H1 (cell line): ENCODE data around the gene NOS3. TPM values are rescaled to one million over a fixed set of nuclear protein-coding genes. Genes with fewer than 3 reads are reported as not detected.
A peak's percentile ranks its signal among the peaks of the same experiment; 100 is the strongest.

Experiments
- CTCF ChIA-PET: fragments of 300-600 bp; sonication (Branson Sonifier 250); formaldehyde crosslinking; loops from one replicate; lab custom pipeline; 2021; ENCODE audit not compliant: partially characterized antibody; lab: Charles Lee
- POLR2A ChIA-PET: fragments of 300-600 bp; sonication (Branson Sonifier 250); formaldehyde crosslinking; loops from one replicate; lab custom pipeline; 2021; ENCODE audit warnings: inconsistent platforms; ENCODE audit not compliant: partially characterized antibody; lab: Charles Lee
- DNase-seq, 2 experiments: peaks; one replicate each; pipeline versions ENCODE4 v3.0.0 to v3.0.0-alpha.2; 2010 to 2022; ENCODE audit warnings: low spot score in 2 of 2, low read depth in 1 of 2, mixed read lengths in 1 of 2
- FAIRE-seq: peaks from 2 replicates; lab custom pipeline; 2011; peaks lifted over from hg19 to GRCh38; lab: Jason Lieb, UNC
- H2AFZ ChIP-seq: 2 replicates; pipeline ENCODE4 v1.8.1; 2012; ENCODE audit warnings: low read length, inconsistent platforms
- H2AK5ac ChIP-seq: 2 replicates; pipeline ENCODE4 v1.6.1; 2013; ENCODE audit warnings: low read depth, low read length
- H2BK120ac ChIP-seq: replicated peaks from 2 replicates; pipeline ENCODE3; 2013; ENCODE audit warnings: low read depth, low read length, inconsistent platforms
- H2BK12ac ChIP-seq: 2 replicates; pipeline ENCODE4 v1.6.1; 2013; ENCODE audit warnings: low read depth, low read length
- H2BK15ac ChIP-seq: 2 replicates; pipeline ENCODE4 v1.6.1; 2013; ENCODE audit warnings: low read length
- H2BK20ac ChIP-seq: 2 replicates; pipeline ENCODE4 v1.6.1; 2013; ENCODE audit warnings: low read length
- H2BK5ac ChIP-seq: 2 replicates; pipeline ENCODE4 v1.6.1; 2013; ENCODE audit warnings: low read depth, low read length
- H3K14ac ChIP-seq: 2 replicates; pipeline ENCODE4 v1.6.1; 2013; ENCODE audit warnings: inconsistent platforms; ENCODE audit not compliant: insufficient read length
- H3K18ac ChIP-seq: 2 replicates; pipeline ENCODE4 v1.6.1; 2013; ENCODE audit warnings: low read length; ENCODE audit errors: extremely low read depth
- H3K23ac ChIP-seq: 2 replicates; pipeline ENCODE4 v1.6.1; 2013; ENCODE audit warnings: inconsistent platforms; ENCODE audit not compliant: insufficient read length
- H3K23me2 ChIP-seq: 2 replicates; pipeline ENCODE4 v1.6.1; 2013; ENCODE audit warnings: low read depth, low read length
- H3K27ac ChIP-seq: 2 replicates; pipeline ENCODE4 v1.6.1; 2011; ENCODE audit warnings: low read depth, low read length, inconsistent platforms
- H3K27me3 ChIP-seq, 4 experiments: replicated peaks in 1 of 4; 1 replicate in 1 of 4; 2 replicates in 3 of 4; pipeline versions ENCODE4 v1.6.1 to v1.8.1; 2011 to 2013; ENCODE audit warnings: low read length in 3 of 4, mild to moderate bottlenecking in 3 of 4, inconsistent platforms in 2 of 4, mixed read lengths in 2 of 4, moderate library complexity in 1 of 4; ENCODE audit not compliant: control insufficient read depth in 3 of 4, insufficient read depth in 3 of 4; ENCODE audit errors: extremely low read depth in 1 of 4
- H3K36me3 ChIP-seq, 4 experiments: 2 replicates each; pipeline versions ENCODE4 v1.6.1 to v1.8.1; 2011 to 2013; ENCODE audit warnings: mild to moderate bottlenecking in 4 of 4, low read length in 3 of 4, moderate library complexity in 2 of 4, control low read depth in 1 of 4, inconsistent platforms in 1 of 4; ENCODE audit not compliant: insufficient read depth in 4 of 4, control insufficient read depth in 2 of 4
- H3K4ac ChIP-seq: replicated peaks from 2 replicates; pipeline ENCODE3; 2013; ENCODE audit warnings: low read length, low read depth, mixed read lengths, inconsistent platforms; ENCODE audit not compliant: insufficient read length
- H3K4me1 ChIP-seq, 4 experiments: replicated peaks in 1 of 4; 1 replicate in 1 of 4; 2 replicates in 3 of 4; pipeline versions ENCODE4 v1.6.1 to v1.8.1; 2011 to 2013; ENCODE audit warnings: low read length in 3 of 4, inconsistent platforms in 2 of 4, mixed read lengths in 1 of 4; ENCODE audit not compliant: insufficient read depth in 4 of 4, control insufficient read depth in 3 of 4
- H3K4me2 ChIP-seq, 2 experiments: 2 replicates each; pipeline versions ENCODE4 v1.6.1 to v1.8.1; 2011 to 2013; ENCODE audit warnings: low read depth in 2 of 2, low read length in 2 of 2, control low read depth in 1 of 2, inconsistent platforms in 1 of 2, mild to moderate bottlenecking in 1 of 2; ENCODE audit not compliant: insufficient read depth in 1 of 2
- H3K4me3 ChIP-seq, 4 experiments: fragments of 200-600, 300-600 bp in 1 of 4; sonication (generic), shearing (Covaris generic), sonication (Bioruptor Twin) in 1 of 4; 2 replicates each; pipeline versions ENCODE4 v1.5.1 to v1.8.1; 2011 to 2016; ENCODE audit warnings: low read length in 4 of 4, low read depth in 3 of 4, control low read depth in 2 of 4, inconsistent platforms in 2 of 4, mild to moderate bottlenecking in 2 of 4, mixed read lengths in 1 of 4, moderate library complexity in 1 of 4; ENCODE audit not compliant: insufficient read depth in 2 of 4; ENCODE audit errors: extremely low read depth in 1 of 4
- H3K56ac ChIP-seq: replicated peaks from 2 replicates; pipeline ENCODE3; 2013; ENCODE audit warnings: low read depth, mild to moderate bottlenecking, mixed read lengths, low read length, inconsistent platforms; ENCODE audit not compliant: insufficient read length
- H3K79me1 ChIP-seq: 2 replicates; pipeline ENCODE4 v1.6.1; 2013; ENCODE audit warnings: low read depth, low read length, control low read depth
- H3K79me2 ChIP-seq, 2 experiments: 2 replicates each; pipeline versions ENCODE4 v1.6.1 to v1.8.1; 2012 to 2013; ENCODE audit warnings: low read length in 2 of 2, mild to moderate bottlenecking in 2 of 2, inconsistent platforms in 1 of 2; ENCODE audit not compliant: insufficient read depth in 2 of 2, control insufficient read depth in 1 of 2
- H3K9ac ChIP-seq, 4 experiments: replicated peaks in 1 of 4; 1 replicate in 1 of 4; 2 replicates in 3 of 4; pipeline versions ENCODE4 v1.6.1 to v1.8.1; 2011 to 2013; ENCODE audit warnings: low read depth in 3 of 4, low read length in 3 of 4, control low read depth in 2 of 4, mild to moderate bottlenecking in 2 of 4, moderate library complexity in 2 of 4, inconsistent platforms in 1 of 4; ENCODE audit errors: extremely low read depth in 1 of 4
- H3K9me3 ChIP-seq, 2 experiments: 2 replicates each; pipeline versions ENCODE4 v1.6.1 to v1.8.1; 2012 to 2013; ENCODE audit warnings: mild to moderate bottlenecking in 2 of 2, moderate library complexity in 2 of 2, control low read depth in 1 of 2, inconsistent platforms in 1 of 2, low read depth in 1 of 2, low read length in 1 of 2, mixed read lengths in 1 of 2; ENCODE audit not compliant: insufficient read depth in 2 of 2
- H4K20me1 ChIP-seq, 2 experiments: replicated peaks in 1 of 2; 2 replicates each; pipeline versions ENCODE3 to v1.8.1; 2011 to 2013; ENCODE audit warnings: inconsistent platforms in 2 of 2, low read length in 2 of 2, mild to moderate bottlenecking in 1 of 2; ENCODE audit not compliant: insufficient read depth in 2 of 2, control insufficient read depth in 1 of 2
- H4K5ac ChIP-seq: 2 replicates; pipeline ENCODE4 v1.6.1; 2013; ENCODE audit warnings: low read length, low read depth, mixed read lengths, inconsistent platforms; ENCODE audit not compliant: insufficient read length
- H4K8ac ChIP-seq: 2 replicates; pipeline ENCODE4 v1.8.0; 2013; ENCODE audit warnings: mild to moderate bottlenecking, moderate library complexity, low read length, inconsistent platforms; ENCODE audit not compliant: insufficient read depth; ENCODE audit errors: extremely low read depth
- H4K91ac ChIP-seq: replicated peaks from 2 replicates; pipeline ENCODE3; 2013; ENCODE audit warnings: low read length, mixed read lengths, inconsistent platforms; ENCODE audit not compliant: insufficient read length
- SP1 ChIP-seq: IDR thresholded peaks from 2 replicates; pipeline ENCODE4 v1.6.1; 2011; ENCODE audit warnings: low read depth, low read length
- SP4 ChIP-seq: IDR thresholded peaks from 2 replicates; pipeline ENCODE4 v1.6.1; 2012; ENCODE audit warnings: low read length, inconsistent platforms
- WGBS, 2 experiments: shearing (Covaris generic) in 1 of 2; methylation state at CpG; one replicate each; pipeline versions ENCODE4 v1.1.6 to v1.1.7; 2013 to 2015; ENCODE audit warnings: low lambda C conversion rate in 2 of 2, mixed read lengths in 2 of 2, inconsistent platforms in 1 of 2, low coverage in 1 of 2, missing lambda C conversion rate in 1 of 2; ENCODE audit not compliant: insufficient replicate concordance in 2 of 2, insufficient coverage in 1 of 2, insufficient read length in 1 of 2; ENCODE audit errors: extremely low coverage in 1 of 2, missing lambda C conversion rate in 1 of 2; 5-methylcytosine and 5-hydroxymethylcytosine counted together
- polyA plus RNA-seq, 7 experiments: library from polyadenylated mRNA; depleted of rRNA in 3 of 7; stranded (reverse) in 5 of 7; unstranded in 2 of 7; fragments of >200 nt in 5 of 7; fragments of 200-250 nt in 2 of 7; gene quantifications; 1 replicate in 5 of 7; 2 replicates in 1 of 7; 4 replicates in 1 of 7; pipeline versions ENCODE4 v1.2.1 to v1.2.3, GENCODE V29; 2011 to 2013; ENCODE audit warnings: missing spikeins in 2 of 7, mixed read lengths in 2 of 7
- total RNA-seq: library from RNA; stranded (reverse); fragmentation: NEBNext Ultra II Directional; extraction: Animal tissue kit (Norgen Biotek cat#: 25700); gene quantifications from 2 replicates; pipeline ENCODE4 v1.2.1, GENCODE V29; 2021
- TF ChIP-seq, protein P1 (sequence below): IDR thresholded peaks from 2 replicates; pipeline ENCODE4 v1.6.1; 2011; ENCODE audit warnings: low read length, improper control_type of control experiment
- TF ChIP-seq, protein P2 (sequence below): IDR thresholded peaks from 2 replicates; pipeline ENCODE4 v1.6.1; 2012; ENCODE audit warnings: inconsistent platforms

Gene NOS3
- total and polyA plus RNA-seq, 2 of the 8 experiments (the other 6 are each of a cell fraction or from before 2014, with no cell fraction given), result 4.4 to 16.2 TPM

DNA sequence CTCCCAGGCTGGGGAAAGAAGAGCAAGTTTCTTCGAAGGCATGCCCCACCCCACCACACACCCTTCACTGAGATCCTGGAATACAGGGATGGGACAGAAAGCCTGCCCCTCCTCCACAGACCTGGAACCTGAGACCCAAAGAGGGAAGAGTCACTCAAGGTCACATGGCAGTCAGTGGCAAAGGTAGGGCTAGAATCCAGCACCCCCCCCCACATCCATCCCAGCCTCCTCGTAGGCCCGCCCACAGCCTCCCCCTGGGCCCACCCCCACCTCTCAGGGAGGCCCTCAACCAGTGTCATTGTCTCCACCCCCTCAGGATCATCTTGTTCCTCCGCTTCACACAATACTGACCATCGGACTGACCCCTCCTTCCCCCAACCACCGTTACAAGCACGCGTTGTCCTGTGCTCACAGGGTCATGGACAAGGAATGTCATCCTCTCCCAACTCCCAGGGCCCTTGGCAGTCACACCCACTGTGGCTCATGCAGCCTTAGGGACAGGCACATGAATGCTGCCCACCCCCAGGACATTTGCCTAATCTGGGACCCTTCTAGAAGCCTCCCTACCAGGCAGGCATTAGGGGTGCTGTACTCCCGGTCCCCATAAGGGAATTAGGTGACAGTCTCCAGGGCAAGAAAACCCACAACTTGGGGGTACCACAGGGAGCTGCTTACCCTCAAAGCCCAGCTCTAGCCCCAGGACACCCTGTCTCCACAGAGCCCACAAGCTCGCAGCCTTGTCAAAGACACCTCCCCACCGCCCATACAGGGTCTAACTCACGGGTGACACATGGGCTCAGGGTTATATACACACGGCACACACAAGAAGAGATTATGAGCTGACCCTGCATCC, 14.1 kb upstream of the NOS3 start:
- no peak overlapping the region for H2BK120ac ChIP-seq
- peaks cover 2 to 9% of the 10 kb centered on the region in 2 experiments for H4K20me1 ChIP-seq
- no peaks in the 10 kb centered on the region for H3K79me2 ChIP-seq
- TF ChIP-seq SP1 (0 out of 2 replicates have a peak, but pooled peaks have one; percentile 29), SP4 (no peak)
- TF ChIP-seq, protein P1, sequence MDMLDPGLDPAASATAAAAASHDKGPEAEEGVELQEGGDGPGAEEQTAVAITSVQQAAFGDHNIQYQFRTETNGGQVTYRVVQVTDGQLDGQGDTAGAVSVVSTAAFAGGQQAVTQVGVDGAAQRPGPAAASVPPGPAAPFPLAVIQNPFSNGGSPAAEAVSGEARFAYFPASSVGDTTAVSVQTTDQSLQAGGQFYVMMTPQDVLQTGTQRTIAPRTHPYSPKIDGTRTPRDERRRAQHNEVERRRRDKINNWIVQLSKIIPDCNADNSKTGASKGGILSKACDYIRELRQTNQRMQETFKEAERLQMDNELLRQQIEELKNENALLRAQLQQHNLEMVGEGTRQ, result peak; percentile 58; the same call in 1 of the 2 replicates
- TF ChIP-seq, protein P2, sequence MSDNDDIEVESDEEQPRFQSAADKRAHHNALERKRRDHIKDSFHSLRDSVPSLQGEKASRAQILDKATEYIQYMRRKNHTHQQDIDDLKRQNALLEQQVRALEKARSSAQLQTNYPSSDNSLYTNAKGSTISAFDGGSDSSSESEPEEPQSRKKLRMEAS, result peak; percentile 11; the same call in 1 of the 2 replicates
- no peak overlapping the region for H4K5ac ChIP-seq
- H2BK5ac ChIP-seq, result no peak overlapping the region
- no peak overlapping the region for H3K27ac ChIP-seq
- H3K9ac ChIP-seq, result no peak overlapping the region; a peak in 1 of 7 replicates
- H3K14ac ChIP-seq, result no peak overlapping the region
- no peak overlapping the region for H2AK5ac ChIP-seq
- H2BK20ac ChIP-seq, result 0 out of 2 replicates have a peak overlapping the region, but pooled peaks have one; percentile 25
- H4K91ac ChIP-seq, result peak overlapping the region; percentile 83
- no peak overlapping the region for H3K4ac ChIP-seq
- peak overlapping the region; percentile 72; the same call in 1 of the 2 replicates for H2BK15ac ChIP-seq
- peaks cover 2 to 34% (median 27%) of the 10 kb centered on the region in 4 experiments for H3K27me3 ChIP-seq
- no peaks in the 10 kb centered on the region for H3K36me3 ChIP-seq
- CTCF ChIA-PET, result interaction anchor here (0.6 to 27.0 kb wide), 7 partner anchors 10 to 630 kb away, joined by 3 to 797 read pairs (median 6); no protein-coding TSS in a partner anchor
- no peaks in the 10 kb centered on the region for H3K9me3 ChIP-seq
- no peak overlapping the region for H3K56ac ChIP-seq
- peak overlapping the region; percentile 35 to 60 (median 42) for H3K4me3 ChIP-seq
- H3K18ac ChIP-seq, result peak overlapping the region; percentile 68; the same call in 1 of the 2 replicates
- peak overlapping the region; percentile 86; the same call in 1 of the 2 replicates for H2BK12ac ChIP-seq
- peak overlapping the region; percentile 84 to 97 for H3K4me2 ChIP-seq
- peaks cover 11 to 41% (median 34%) of the 10 kb centered on the region in 4 experiments for H3K4me1 ChIP-seq
- no peak for FAIRE-seq
- H3K23me2 ChIP-seq, result peaks cover 21% of the 10 kb centered on the region
- no peak overlapping the region for H3K23ac ChIP-seq
- no peak overlapping the region; the same call in 1 of the 2 replicates for H4K8ac ChIP-seq
- 40% methylated on average over 11 of the region's 13 CpGs; no CpG with 5 or more reads in 1 of the 2 experiments for WGBS, 2 experiments
- DNase-seq, result no peak
- no peak overlapping the region for H2AFZ ChIP-seq
- POLR2A ChIA-PET, result interaction anchor here (0.9 to 1.4 kb wide), 6 partner anchors 11 to 37 kb away, joined by 3 to 6 read pairs (median 4); no protein-coding TSS in a partner anchor
- H3K79me1 ChIP-seq, result no peaks in the 10 kb centered on the region; the same call in 1 of the 2 replicates
